Measurements from ENCODE around the gene ZNF689.

Gene ZNF689

GRCh38 chr16:30609926-30610839, at the start of gene ZNF689:
Gene ZNF689 (minus strand): TSS chr16:30610389. CDS start chr16:30610041, 348 bp downstream.
- FAIRE-seq (peak; percentile 95), DNase-seq (ENCODE audit: extremely low spot score, insufficient read length, low read depth) (peak; percentile 86)

- DNase-seq (ENCODE audit: extremely low spot score, insufficient read length, low read depth) (no peak), FAIRE-seq (no peak)
These were observed 48.7 kb upstream of the ZNF689 start for GRCh38 chr16:30658731-30659506.

- FAIRE-seq (peak; percentile 100), DNase-seq (ENCODE audit: extremely low spot score, insufficient read length, low read depth) (peak; percentile 78)
These were observed 47.9 kb upstream of the ZNF689 start, which contains the start of gene FBRS for GRCh38 chr16:30657866-30658730. Gene FBRS (plus strand): TSS chr16:30658431. CDS start chr16:30659519, 1,088 bp downstream.

- DNase-seq (ENCODE audit: extremely low spot score, insufficient read length, low read depth), result no peak
- FAIRE-seq, result no peak
These were observed 47.0 kb upstream of the ZNF689 start for GRCh38 chr16:30656974-30657865.

- FAIRE-seq, result no peak
- DNase-seq (ENCODE audit: extremely low spot score, insufficient read length, low read depth), result no peak
These were observed 46.2 kb upstream of the ZNF689 start for GRCh38 chr16:30656388-30656787.

GRCh38 chr16:30655815-30656347, 45.7 kb upstream of the ZNF689 start:
- DNase-seq (ENCODE audit: extremely low spot score, insufficient read length, low read depth) (no peak), FAIRE-seq (no peak)

- DNase-seq (ENCODE audit: extremely low spot score, insufficient read length, low read depth) (no peak), FAIRE-seq (no peak)
These were observed 44.7 kb upstream of the ZNF689 start for GRCh38 chr16:30654856-30655255.

- DNase-seq (ENCODE audit: extremely low spot score, insufficient read length, low read depth) (no peak), FAIRE-seq (no peak)
These were observed 42.5 kb upstream of the ZNF689 start for GRCh38 chr16:30652718-30653117.

- FAIRE-seq, result no peak
- DNase-seq (ENCODE audit: extremely low spot score, insufficient read length, low read depth), result no peak
These were observed 41.8 kb upstream of the ZNF689 start for GRCh38 chr16:30652005-30652296.

GRCh38 chr16:30651124-30652004, 41.2 kb upstream of the ZNF689 start:
- FAIRE-seq, result peak; percentile 62
- peak; percentile 55 for DNase-seq (ENCODE audit: extremely low spot score, insufficient read length, low read depth)

- FAIRE-seq (peak; percentile 100), DNase-seq (ENCODE audit: extremely low spot score, insufficient read length, low read depth) (peak; percentile 75)
These were observed 40.4 kb upstream of the ZNF689 start, which contains the start of gene PRR14 for GRCh38 chr16:30650369-30651123. Gene PRR14 (plus strand): TSS chr16:30650960. CDS start chr16:30651646, 686 bp downstream.

- FAIRE-seq (no peak), DNase-seq (ENCODE audit: extremely low spot score, insufficient read length, low read depth) (no peak)
These were observed 39.7 kb upstream of the ZNF689 start for GRCh38 chr16:30649725-30650368.

- no peak for FAIRE-seq
- no peak for DNase-seq (ENCODE audit: extremely low spot score, insufficient read length, low read depth)
These were observed 37.0 kb upstream of the ZNF689 start for GRCh38 chr16:30647274-30647571.

GRCh38 chr16:30645727-30646126, 35.5 kb upstream of the ZNF689 start:
- DNase-seq (ENCODE audit: extremely low spot score, insufficient read length, low read depth), result no peak
- no peak for FAIRE-seq

GRCh38 chr16:30644334-30644830, 34.2 kb upstream of the ZNF689 start:
- no peak for DNase-seq (ENCODE audit: extremely low spot score, insufficient read length, low read depth)
- FAIRE-seq, result no peak

- FAIRE-seq (no peak), DNase-seq (ENCODE audit: extremely low spot score, insufficient read length, low read depth) (no peak)
These were observed 31.3 kb upstream of the ZNF689 start for GRCh38 chr16:30641378-30641982.
